ENCODE data around the gene JSRP1. TPM values are rescaled to one million over a fixed set of nuclear protein-coding genes. Genes with fewer than 3 reads are reported as not detected.

The JSRP1 gene
- total and polyA plus RNA-seq, 2 of the 8 experiments (the other 6 are each of a cell fraction or from before 2014, with no cell fraction given), result 0.24 to 0.56 TPM

GRCh38 chr19:2255982-2256685 is at the start of gene JSRP1 (continued):
- TF ChIP-seq KDM1A (IDR thresholded peaks at IDR 0.05; ENCODE audit: borderline replicate concordance, low read length) (no peak), CTCF (IDR thresholded peaks at IDR 0.05; ENCODE audit: control extremely low read depth in 1 of 3, insufficient read depth in 1 of 3, low read depth in 1 of 3, low read length in 3 of 3) (no peak), ASH2L (IDR thresholded peaks at IDR 0.05; ENCODE audit: low read length) (no peak), SP2 (IDR thresholded peaks at IDR 0.05; ENCODE audit: low read length) (no peak)
- TF ChIP-seq, protein P1, sequence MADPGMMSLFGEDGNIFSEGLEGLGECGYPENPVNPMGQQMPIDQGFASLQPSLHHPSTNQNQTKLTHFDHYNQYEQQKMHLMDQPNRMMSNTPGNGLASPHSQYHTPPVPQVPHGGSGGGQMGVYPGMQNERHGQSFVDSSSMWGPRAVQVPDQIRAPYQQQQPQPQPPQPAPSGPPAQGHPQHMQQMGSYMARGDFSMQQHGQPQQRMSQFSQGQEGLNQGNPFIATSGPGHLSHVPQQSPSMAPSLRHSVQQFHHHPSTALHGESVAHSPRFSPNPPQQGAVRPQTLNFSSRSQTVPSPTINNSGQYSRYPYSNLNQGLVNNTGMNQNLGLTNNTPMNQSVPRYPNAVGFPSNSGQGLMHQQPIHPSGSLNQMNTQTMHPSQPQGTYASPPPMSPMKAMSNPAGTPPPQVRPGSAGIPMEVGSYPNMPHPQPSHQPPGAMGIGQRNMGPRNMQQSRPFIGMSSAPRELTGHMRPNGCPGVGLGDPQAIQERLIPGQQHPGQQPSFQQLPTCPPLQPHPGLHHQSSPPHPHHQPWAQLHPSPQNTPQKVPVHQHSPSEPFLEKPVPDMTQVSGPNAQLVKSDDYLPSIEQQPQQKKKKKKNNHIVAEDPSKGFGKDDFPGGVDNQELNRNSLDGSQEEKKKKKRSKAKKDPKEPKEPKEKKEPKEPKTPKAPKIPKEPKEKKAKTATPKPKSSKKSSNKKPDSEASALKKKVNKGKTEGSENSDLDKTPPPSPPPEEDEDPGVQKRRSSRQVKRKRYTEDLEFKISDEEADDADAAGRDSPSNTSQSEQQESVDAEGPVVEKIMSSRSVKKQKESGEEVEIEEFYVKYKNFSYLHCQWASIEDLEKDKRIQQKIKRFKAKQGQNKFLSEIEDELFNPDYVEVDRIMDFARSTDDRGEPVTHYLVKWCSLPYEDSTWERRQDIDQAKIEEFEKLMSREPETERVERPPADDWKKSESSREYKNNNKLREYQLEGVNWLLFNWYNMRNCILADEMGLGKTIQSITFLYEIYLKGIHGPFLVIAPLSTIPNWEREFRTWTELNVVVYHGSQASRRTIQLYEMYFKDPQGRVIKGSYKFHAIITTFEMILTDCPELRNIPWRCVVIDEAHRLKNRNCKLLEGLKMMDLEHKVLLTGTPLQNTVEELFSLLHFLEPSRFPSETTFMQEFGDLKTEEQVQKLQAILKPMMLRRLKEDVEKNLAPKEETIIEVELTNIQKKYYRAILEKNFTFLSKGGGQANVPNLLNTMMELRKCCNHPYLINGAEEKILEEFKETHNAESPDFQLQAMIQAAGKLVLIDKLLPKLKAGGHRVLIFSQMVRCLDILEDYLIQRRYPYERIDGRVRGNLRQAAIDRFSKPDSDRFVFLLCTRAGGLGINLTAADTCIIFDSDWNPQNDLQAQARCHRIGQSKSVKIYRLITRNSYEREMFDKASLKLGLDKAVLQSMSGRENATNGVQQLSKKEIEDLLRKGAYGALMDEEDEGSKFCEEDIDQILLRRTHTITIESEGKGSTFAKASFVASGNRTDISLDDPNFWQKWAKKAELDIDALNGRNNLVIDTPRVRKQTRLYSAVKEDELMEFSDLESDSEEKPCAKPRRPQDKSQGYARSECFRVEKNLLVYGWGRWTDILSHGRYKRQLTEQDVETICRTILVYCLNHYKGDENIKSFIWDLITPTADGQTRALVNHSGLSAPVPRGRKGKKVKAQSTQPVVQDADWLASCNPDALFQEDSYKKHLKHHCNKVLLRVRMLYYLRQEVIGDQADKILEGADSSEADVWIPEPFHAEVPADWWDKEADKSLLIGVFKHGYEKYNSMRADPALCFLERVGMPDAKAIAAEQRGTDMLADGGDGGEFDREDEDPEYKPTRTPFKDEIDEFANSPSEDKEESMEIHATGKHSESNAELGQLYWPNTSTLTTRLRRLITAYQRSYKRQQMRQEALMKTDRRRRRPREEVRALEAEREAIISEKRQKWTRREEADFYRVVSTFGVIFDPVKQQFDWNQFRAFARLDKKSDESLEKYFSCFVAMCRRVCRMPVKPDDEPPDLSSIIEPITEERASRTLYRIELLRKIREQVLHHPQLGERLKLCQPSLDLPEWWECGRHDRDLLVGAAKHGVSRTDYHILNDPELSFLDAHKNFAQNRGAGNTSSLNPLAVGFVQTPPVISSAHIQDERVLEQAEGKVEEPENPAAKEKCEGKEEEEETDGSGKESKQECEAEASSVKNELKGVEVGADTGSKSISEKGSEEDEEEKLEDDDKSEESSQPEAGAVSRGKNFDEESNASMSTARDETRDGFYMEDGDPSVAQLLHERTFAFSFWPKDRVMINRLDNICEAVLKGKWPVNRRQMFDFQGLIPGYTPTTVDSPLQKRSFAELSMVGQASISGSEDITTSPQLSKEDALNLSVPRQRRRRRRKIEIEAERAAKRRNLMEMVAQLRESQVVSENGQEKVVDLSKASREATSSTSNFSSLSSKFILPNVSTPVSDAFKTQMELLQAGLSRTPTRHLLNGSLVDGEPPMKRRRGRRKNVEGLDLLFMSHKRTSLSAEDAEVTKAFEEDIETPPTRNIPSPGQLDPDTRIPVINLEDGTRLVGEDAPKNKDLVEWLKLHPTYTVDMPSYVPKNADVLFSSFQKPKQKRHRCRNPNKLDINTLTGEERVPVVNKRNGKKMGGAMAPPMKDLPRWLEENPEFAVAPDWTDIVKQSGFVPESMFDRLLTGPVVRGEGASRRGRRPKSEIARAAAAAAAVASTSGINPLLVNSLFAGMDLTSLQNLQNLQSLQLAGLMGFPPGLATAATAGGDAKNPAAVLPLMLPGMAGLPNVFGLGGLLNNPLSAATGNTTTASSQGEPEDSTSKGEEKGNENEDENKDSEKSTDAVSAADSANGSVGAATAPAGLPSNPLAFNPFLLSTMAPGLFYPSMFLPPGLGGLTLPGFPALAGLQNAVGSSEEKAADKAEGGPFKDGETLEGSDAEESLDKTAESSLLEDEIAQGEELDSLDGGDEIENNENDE (IDR thresholded peaks at IDR 0.05; ENCODE audit: insufficient replicate concordance, low read length), result no peak
